Activated CD8-positive, alpha-beta memory T cell treated with anti-CD3 and anti-CD28 coated beads, Interleukin-2, amount 50 U/mL, for 48 hours (primary cell): ENCODE data around the gene MYLK4.

Source experiments
- DNase-seq: peaks from one replicate; pipeline ENCODE4 v3.0.0-alpha.2; 2020

MYLK4 gene

DNA sequence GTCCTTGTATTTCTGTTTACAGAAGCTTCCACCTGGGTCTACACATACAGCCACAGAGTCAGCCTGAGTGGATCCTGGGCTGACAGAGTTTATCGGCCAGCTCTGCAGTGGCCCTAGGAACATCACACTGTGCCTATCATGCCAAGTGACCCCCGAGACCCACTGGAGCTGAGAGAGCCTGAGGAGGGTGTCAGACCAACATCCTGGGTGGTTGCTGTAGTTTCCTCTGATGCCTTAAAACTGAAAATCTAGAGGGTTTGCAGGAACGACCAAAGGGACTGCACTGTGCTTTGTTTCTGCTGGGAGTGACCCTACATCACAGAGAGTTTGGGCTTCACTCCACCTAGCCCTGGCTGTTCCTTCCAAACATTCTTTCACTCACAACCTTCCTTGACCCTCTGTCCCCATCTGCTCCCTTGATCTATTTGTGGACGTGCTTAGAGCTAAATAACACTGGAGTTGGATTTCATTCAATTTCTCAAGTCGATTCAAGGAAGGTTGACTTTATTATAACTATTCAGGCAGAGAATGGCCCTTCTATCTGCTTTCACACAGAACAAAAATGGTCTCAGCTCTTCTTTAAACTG is 18.1 kb downstream of the MYLK4 start:
- DNase-seq, result no peak

GRCh38 chr6:2731281-2731909 is 19.3 kb downstream of the MYLK4 start:
- DNase-seq, result no peak

- DNase-seq, result no peak
Measured at GRCh38 chr6:2730353-2731107, 20.2 kb downstream of the MYLK4 start.

GRCh38 chr6:2729921-2730320 is 20.8 kb downstream of the MYLK4 start:
- DNase-seq, result no peak

- DNase-seq, result no peak
Measured at GRCh38 chr6:2725999-2726567, 24.6 kb downstream of the MYLK4 start.

- no peak for DNase-seq
Measured at GRCh38 chr6:2725364-2725988, 25.2 kb downstream of the MYLK4 start.

GRCh38 chr6:2721219-2721618 is 29.5 kb downstream of the MYLK4 start:
- no peak for DNase-seq

- DNase-seq, result no peak
Measured at GRCh38 chr6:2719093-2719455, 31.6 kb downstream of the MYLK4 start.

DNA sequence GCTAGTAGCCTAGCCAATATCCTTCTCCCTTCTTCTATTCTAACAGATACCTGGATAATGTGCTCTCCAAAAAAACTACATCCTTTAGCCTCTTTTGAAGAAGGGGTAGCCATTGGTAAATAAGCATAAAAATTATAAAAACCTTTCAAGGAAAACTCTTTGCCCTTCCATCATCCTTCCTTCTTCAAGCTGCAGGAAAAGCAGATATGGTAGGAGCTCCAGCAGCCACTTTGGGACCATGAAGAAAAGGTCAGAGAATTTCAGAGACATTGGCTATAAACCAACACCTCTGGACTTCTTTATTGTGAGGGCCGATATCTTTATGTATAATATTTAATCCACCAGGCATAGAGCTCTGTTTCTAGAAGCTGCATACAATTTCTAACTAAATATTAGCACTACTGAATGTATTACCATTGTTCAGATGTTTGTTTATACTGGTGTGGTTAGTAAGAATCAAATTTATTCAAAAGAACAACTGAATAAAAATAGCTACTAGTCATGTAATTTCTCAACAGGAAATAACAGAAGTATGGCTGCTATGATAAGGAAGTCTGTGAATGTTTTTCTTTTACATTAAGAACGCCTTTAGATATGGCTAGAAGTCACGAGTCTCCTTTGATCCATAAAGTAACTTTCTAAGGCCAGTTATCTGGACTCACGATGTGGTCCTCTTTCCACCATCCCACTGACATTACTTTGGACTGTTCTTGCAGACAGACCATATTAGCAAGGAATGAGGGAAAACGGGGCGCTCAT is 32.2 kb downstream of the MYLK4 start:
- DNase-seq, result no peak

- no peak for DNase-seq
Measured at GRCh38 chr6:2716936-2717700, 33.6 kb downstream of the MYLK4 start.

GRCh38 chr6:2715737-2716136 is 35.0 kb downstream of the MYLK4 start:
- no peak for DNase-seq

DNA sequence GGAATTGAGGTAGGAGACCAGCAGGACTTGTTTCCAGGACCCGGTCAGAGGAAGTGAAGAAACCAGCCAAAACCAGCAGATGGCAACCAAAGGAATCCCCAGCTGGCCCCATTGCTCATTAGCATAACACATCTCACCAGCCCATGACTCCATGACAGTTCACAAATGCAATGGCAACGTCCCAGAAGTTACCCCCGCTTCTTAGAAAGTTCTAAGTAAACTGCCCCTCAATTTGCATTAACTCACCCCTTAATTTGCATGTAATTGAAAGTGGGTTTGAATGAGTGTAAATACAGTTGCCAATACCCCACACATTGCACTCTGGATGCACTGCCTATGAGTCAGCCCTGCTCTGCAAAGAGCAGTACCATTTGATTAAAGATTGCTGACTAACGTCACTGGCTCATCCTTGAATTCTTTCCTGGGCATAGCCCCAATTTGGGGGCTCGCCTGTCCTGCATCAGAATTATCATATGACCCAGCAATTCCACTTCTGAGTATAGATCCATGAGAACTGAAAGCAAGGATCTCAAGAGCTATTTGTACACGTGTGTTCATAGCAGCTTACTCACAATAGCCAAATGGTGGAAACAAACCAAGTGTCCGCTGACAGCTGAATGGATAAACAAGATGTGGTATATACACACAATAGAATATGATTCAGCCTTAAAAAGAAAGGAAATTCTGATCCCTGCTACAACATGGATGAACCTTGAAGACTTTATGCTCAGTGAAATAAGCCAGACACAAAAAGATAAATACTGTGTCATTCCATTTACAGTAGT is 36.4 kb downstream of the MYLK4 start:
- no peak for DNase-seq

DNA sequence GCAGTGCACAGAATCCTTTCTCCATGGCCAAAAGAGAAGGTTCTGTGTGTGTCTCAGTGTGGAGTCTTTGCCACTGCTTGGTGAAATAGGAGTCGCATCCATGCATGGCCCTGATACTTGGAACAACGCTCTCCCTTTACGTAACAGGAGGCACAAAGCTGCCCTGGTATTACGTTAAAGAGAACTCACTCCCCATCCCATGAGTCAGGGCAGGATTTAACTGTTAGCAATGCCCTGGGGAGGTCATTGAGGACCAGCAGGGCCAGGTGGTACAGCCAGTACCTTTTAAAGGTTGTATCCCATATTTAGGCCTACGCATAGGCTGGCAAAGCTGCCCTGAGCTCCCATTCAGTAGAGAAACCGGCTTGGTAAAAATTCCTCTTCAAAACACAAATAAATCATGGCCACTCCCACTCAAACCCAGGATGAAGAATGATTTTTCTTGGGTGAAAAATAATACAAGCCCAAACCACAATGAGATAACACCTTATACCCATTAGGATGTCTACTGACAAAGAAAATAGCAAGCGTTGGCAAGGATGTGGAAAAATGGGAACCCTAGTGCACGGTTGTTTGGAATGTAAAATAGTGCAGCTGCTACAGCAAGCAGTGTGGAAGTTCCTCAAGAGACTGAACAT is 37.1 kb downstream of the MYLK4 start:
- DNase-seq, result no peak

GRCh38 chr6:2712102-2712501 is 38.6 kb downstream of the MYLK4 start:
- no peak for DNase-seq

DNA sequence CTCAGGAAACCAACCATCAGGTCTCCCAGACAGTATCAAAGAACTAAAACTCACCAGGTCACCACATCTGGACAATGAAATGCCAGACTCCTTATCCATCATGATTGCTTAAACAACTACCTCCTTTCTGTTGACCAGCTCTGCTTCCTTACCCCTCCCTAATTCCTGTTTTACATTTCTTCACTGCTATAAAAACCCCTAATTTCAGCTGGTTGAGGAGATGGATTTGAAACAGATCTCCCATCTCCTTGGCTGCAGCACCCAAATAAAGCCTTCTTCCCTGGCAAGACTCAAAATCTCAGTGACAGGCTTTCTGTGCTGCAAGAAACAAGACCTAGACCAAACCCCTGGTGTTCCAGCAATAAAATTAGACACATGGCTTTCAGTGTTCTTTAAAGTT is 40.3 kb downstream of the MYLK4 start:
- no peak for DNase-seq

GRCh38 chr6:2708456-2708855 is 42.3 kb downstream of the MYLK4 start:
- no peak for DNase-seq

GRCh38 chr6:2706558-2706957 is 44.2 kb downstream of the MYLK4 start:
- no peak for DNase-seq

- DNase-seq, result no peak
Measured at GRCh38 chr6:2705256-2705655, 45.5 kb downstream of the MYLK4 start.

DNA sequence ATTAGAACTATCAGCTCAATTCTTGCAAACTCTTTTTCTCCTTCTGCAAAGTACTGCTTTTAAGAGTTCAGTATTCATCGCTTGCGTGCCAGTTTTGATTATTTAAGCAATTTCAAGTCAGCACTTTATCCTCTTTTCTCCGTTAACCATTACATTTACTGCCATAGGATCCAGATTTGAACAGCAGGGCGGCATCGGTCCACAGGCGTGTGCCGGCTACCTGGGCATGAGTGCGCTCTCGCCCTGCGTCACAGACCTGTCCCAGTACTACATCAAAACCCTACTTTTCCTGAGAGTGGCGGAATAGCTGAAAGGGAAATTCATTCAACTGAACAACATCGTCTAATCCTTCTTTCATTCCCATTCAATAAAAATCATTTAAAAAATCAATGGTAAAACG is 53.4 kb downstream of the MYLK4 start:
- no peak for DNase-seq

GRCh38 chr6:2695454-2696095 is 55.1 kb downstream of the MYLK4 start:
- no peak for DNase-seq
